OCI-M1 (cell line): ENCODE data around the gene DDI2.
"Not testable (repeated sequence)": the region's sequence is repeated elsewhere in the genome, so short reads cannot be mapped to it uniquely, and the experiment has no call there.

Source experiments
- DNase-seq: peaks from one replicate; lab custom pipeline; 2025; lab: John Stamatoyannopoulos, UW

DDI2 gene

DNA sequence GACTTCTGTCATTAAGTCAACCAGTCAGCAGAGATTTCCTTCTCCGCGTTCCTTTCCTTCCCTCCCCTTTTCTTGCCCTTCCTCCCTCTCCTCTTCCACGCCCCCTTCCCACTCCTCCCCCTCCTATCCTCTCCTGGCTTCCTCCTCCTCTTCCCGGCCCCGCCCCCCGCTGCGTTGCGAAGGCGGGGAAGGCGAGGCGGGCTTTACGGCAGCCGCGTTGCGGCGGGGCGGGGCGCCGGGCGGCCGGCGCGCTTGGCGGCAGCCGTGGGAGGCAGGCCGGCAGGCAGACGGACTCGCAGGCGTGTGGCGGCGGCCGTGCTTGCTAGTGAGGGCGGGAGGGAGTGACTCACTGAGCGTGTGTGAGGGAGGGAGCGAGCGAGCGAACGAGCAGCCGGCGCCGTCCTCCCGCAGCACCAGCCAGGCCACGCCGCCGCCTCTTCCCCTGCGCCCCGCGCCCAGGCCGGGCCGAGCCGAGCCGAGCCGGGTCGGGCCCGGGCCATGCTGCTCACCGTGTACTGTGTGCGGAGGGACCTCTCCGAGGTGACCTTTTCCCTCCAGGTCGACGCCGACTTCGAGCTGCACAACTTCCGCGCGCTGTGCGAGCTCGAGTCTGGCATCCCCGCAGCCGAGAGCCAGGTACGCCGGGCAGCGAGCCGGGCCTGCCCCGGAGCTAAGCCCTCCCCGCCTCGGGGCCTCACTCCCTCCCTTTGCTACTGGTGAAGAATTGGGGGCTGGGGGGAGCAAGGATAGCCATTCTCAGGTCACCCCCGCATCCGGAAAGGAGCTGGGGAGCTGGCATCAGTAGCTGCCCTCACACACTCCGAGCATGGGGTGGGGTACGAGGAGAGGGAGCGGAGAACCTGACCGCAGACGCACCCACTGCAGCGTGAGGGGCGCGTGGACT lies at the start of gene DDI2:
Gene DDI2 (plus strand): TSS at position 286 of the 904 bp plus-strand sequence. CDS start 213 bp downstream, at position 499.
- DNase-seq = peak; percentile 98

DNA sequence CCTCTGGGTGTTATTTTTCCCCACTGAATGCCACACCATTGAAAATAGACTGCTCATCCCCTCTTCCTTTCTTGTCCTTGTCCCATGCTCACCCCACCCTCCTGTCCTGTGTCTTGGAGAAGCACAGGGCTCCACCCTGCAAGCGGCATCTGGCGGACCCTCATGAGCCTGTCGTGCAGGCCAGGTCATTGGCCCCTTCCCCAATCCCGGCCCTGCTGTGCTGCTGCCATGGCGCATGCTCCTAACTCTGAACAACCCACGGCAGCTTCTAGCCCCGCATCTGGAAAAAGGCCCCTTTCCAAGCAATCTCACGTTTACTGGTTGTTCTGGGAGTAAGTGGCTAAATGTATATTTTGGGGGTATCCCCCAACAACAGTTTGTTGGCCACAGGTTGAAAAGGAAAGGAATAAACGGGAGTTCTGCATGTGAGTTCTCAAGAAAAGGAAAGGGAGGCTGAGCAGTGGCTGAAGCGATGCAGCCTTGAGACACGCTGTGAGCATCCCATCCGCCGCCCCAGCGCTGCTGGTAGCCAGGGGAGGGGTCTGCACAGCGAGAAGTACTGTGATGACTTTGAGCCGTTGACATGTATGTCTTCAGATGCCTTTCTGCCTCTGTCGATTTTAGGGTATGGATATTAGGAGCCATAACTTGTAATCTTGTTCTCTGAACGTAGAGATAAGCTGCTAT lies 48.7 kb upstream of the DDI2 start:
- no peak for DNase-seq

DNA sequence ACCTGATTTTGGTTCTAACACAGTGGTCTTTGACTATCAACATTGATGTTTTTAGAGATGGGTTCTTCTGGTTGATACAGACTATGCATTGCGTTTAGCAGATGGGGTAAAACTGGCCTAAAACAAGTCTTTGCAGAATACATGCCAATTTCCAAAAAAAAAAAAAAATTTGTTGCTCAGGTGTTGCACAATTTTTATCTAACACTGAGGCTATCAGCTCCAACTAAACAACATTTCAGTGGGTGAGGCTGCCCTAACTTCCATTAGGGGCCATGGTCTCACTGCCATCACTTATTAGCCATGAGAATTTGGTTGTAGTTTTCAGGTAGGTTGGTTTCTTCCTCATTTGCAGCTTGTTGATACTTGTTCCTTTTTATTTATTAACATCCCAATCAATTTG lies 46.4 kb upstream of the DDI2 start:
- no peak for DNase-seq

DNA sequence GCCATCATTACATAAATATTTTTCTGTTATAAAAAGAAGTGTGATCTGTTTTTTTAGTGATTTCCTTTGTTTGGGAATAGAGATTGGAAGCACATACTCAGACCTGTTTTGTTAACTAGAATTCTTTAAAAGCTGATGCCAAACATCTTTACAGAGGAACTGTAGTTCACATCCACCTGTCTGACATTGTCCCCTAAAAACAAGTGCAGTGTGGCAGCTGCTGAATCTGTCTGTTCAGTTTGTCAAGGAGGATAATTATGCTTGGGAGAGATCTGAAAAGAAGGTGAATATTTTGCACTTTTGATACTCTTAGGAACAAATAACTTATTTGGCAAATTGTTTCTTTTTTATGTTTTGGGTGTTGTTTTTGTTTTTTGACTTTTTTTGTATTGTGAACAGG lies 46.0 kb upstream of the DDI2 start:
- no peak for DNase-seq

DNA sequence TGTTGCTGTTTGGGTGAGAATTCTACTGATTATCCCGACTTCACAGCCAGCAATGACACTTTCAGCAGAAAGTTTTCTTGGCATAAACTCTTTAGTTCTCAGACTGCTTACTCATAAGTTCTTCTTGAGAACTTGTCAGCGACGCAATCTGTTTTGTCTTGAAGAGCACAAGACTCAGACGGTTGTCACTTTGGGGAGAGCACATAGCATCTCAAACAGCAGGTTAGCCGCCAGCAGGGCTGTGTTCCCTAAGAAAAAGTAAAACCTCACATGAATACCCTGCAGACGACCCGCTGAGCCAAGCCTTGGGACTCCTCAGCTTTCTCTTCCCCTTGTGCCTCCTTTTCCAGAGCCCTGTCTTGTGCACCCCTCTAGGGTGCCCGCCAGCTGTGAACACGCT lies 43.8 kb upstream of the DDI2 start:
- no peak for DNase-seq

DNA sequence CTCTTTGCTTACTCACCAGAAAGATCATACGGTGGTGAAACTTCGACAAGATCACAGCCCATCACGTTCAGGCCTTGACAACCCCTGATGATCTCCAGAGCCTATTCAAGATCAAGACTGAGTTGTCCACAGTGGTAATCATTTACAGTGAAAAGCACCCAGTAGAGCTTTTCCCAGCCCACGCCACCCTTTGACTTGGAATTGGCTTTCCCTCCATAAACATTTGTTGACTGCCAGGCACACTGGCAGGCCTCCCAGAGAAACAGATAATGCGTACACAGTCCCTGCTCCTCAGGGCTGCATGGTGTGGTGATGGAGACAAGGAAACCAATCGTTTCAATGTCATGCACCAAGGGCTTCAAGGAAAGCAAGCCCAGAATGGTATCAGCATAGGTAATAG lies 42.5 kb upstream of the DDI2 start:
- no peak for DNase-seq

DNA sequence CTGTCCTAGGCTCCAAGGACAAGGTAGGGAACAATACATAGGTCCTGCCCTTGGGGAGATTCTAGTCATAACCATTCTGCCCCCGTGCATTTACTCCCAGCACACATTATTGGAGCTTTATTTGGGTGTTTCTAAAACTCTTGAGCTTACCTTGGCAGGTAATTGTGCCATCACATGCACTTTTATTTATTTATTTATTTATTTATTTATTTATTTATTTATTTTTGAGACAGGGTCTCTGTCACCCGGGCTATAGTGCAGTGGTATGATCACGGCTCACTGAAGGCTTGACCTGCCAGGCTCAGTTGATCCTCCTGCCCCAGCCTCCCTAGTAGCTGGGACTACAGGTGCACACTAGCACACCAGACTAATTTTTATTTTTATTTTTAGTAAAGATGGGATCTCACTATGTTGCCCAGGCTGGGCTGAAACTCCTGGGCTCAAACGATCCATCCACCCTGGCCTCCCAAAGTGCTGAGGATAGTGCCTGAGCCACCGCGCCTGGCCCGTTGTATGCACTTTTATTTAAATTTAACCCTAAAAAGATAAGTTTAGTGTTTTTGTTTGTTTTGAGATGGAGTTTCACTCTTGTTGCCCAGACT lies 41.6 kb upstream of the DDI2 start:
- no peak for DNase-seq

DNA sequence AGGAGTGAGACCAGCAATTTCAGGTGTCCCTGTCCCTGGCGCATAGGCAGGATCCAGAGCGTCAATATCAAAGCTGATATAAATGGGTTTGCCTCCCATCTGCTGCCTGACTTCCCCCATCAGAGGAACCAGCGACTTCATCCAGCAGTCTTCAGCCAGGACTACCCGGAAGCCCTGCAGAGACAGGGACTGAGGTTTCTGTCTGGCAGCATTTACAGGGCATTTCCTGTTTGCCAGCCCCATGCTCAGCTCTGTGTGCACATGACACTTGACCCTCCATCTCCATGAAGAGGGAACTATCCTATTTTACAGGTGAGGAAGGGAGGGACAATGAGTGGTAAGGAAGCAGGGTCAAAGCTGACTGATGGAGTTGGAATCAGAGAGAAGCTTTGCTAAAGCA lies 39.6 kb upstream of the DDI2 start:
- DNase-seq = no peak

DNA sequence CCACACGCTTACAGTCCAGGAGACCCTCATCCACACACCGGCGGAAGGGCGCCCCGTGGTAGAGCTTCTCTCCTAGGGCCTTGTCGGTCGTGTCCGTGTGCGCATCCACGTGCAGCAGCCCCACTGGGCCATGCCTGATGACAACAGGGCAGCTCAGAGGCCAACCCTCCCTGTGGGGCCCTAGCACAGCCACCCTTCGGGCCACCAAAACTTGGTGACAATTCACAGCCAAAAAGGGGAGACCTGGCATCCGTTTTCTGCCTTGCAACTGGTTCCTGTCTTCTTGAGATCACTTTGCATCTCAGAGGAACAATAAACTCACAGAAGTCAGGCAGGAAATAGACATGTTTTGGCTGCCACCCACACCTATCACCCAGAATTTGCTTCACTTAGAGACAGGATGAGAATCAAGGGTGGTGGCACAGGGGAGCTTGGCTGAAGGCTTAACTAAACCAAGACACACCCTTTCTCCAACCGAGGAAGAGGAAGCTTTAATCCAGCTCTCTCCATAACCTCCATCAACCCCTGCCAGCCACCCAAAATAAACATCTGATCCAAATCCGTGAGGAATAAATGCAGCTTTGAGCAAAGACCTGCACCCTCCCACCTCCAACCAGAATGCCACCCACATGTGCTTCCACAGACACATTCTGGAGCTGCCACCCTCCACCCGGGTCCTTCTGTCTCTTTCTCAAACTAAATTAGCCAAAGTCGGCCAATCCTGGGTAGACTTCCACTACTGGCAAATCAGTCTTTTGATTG lies 38.2 kb upstream of the DDI2 start:
- no peak for DNase-seq

DNA sequence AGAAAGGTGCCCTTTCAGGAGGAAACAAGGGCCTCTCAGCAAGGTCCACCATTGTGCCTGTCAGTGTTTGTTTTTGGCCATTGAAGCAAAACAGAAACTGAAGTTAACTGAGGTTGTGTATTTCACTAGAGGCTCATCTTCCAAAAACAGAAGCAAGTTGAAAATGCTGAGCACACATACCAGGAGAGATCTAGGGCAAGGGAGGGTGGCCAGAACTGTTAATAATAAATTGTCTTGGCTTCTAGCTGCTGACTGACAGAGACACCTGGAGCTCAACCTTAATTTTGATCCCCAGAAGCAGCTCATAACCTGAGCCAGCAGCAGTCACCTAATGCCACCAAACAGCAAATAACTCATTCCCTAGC lies 37.6 kb upstream of the DDI2 start:
- no peak for DNase-seq

DNA sequence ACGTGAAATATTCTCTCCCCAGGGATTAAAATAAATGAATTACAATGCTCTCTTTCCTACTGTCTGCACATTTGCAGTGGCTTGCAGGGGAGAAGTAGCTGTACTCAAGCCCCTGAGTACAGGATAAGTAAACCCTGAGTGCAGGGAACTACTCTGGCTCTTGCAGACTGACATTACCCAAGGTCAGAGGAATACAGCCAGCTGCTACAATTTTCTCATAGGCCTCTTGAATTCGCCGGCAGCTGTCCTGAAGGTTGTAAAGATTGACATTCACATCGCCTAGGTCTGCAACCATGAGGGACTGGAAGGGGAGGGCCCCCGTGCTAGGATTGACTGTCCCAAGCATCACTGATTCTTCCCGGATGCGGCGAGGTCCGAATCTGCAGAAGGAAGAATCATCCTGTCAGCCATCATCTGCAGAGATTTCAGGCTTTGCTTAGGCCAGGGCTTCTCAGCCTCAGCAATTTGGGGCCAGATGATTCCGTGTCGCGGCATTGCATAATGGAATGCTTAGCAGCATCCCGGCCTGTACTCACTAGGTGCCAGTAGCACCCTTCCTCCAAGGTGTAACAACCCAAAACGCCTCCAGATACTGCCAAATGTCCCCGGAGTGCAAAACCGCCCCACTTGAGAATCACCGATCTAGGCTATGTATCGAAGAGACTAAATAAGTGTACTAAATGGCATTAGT lies 34.1 kb upstream of the DDI2 start:
- DNase-seq = no peak

DNA sequence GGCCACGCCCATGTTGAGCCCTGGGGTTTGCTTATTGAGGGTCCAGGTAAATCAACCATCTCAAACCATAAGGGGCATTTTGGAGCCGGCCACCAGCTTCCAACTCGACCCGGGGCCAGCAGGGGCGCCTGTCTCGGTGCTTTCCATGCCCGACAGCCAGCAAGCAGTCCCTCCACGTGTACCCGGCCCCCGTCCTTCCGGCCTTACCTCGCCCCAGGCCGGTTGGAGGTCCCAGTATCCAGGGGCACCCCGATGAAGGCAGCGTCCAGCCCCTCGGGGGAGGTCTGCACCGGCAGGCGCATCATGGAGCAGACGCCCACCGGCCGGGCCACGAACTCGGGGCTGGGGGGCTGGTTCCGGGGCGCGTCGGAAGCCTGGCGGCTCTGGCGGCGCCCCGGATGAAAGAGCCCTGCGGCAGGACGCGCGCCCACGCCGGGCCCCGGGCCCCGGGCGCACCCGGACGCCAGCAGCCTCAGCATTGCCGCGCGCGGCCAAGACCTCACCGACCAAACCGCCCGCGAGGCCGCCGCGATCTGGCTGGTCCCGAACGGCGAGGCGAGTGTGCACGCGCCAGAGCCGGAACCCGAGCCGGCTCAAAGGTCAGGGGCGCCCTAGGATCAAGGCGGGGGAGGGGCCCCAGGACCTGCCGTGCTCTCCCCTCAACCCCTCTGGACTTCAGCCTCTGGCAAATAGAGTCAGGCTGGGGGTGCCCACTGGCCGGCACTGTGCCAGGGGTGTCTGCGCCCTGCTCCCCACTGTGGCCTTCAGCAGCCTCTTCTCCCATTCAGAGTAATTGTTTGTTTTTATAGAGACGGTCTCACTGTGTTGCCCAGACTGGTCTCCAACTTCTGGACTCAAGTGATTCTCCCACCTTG lies 32.5 kb upstream of the DDI2 start, which contains the start of gene AGMAT:
Gene AGMAT (minus strand): TSS at position 563 of the 875 bp plus-strand sequence. CDS start 84 bp downstream, at position 479.
- peak; percentile 80 for DNase-seq

DNA sequence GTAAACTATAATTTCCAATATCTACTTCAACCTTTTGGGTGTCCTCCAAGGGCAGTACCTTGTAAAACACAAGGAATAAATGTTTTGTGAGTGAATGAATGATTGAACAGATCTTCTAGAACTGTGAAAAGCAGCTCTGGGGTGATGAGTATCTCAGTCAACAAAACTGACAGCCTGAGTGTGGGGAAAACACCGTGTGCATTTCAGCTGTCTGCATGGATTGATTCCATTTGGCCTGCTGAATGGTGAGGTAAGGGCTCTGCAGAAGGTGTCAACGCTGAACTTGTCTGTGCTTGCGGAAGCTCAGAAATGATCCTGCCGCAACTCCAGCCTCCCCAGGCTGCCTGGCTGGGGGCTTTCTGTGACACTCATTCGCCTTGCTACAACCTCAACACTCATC lies 25.0 kb upstream of the DDI2 start:
- DNase-seq = no peak

DNA sequence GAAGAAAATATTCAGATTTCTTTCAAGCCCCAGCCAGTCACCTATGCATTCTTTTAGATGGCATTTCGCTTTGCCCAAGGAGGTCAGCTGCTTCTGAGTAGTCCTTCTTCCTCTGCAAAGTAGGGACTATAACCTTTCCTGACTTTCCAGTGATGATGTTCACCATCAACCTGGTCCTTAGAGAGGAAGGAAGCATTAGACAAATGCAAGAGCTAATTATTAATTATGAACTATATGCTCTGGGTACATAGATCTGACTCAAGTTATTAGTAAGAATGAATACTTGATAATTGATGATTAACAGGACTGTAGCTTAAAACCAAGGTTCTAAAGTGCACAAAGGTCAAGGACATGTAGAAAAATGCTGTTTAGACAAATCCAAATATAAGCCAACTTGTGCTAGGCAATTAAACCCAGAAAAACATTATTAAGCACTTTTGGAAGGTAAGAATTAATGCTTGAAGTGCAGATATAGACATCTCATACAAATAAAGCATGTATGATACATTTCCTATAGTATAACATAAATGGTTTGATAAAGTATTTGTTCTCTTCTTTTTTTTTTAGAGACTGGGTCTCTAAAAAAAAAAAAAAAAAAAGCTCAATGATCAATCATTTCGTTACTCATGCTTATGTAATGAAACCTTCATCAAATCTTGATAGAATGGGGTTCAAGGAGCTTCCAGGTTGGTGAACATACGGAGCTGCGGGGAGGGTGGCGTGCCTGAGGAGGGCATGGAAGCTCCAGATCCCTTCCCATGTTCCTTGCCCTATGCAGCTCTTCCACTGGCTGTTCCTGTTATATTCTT lies 21.2 kb upstream of the DDI2 start:
- DNase-seq = no peak

DNA sequence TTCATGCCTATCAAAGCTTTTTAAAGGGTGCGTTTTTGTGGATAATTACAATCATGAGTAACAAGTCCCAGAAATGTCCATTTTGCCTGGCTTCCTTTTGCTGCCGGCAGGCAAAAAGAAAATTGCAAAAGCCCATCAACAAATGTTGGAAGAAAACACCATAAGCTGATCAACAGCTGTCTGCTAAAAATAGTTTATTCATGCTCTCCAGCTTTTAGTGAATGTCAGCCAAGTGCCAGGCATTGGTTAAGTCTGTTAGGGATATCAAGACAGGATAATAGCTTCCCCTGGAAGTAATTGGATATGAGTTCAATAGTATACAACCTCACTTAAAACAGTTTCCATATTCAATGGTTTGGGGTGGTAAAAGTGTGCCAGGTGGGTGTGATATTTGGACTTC lies 18.8 kb upstream of the DDI2 start:
- DNase-seq = no peak

DNA sequence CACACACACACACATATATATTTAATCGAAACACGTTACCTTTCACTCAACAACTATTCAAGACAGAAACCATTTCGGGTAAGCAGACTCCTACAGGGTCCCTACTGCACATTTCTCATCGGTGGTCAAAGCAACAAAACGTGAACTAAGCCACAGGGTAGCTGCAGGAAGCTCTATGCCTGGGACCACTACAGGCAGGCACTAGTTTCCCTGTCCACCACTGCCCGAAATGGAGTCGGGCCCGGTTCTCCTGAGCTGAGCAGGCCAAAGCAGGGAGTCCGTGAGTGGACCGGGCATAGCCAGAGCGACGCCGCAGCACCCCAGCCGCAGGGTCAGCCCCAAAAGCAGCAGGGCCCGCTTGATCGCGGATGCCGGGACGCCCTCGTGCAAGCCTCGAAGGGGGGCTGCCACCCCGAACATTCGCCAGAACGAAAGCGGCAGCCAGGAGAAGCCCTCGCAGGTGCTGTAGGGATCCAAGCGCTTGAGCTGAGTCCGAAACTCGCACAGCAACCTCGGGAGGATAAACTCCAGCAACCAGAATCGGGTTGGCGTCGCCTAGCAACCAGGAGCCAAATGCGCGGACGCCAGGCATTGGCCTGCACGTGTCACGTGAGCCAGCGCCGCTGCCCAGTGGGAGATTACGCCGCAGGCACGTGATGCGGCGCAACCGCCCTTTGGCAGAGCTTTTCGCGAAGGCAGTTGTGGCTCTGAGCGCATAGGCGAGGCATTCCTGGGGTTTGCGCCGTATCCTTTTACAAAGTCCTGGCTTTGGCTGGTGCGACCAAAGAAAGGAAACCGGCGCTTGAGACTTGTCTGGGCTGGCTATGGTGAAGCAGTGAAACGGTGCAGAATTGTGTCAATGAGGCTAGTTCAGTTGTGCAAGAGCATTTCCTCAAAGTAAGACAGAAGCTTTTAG lies 13.9 kb upstream of the DDI2 start:
- peak; percentile 98 for DNase-seq

DNA sequence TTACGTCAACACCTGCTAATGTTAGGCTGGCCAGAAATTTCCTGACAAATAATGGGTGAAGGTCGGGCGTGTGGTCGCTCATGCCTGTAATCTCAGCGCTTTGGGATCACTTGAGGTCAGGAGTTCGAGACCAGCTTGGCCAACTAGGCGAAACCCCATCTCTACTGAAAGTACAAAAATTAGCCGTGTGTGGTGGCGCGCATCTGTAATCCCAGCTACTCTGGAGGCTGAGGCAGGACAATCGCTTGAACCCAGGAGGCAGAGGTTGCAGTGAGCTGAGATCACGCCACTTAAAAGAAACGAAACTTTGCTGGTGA lies 13.3 kb upstream of the DDI2 start:
- not testable (repeated sequence) for DNase-seq

DNA sequence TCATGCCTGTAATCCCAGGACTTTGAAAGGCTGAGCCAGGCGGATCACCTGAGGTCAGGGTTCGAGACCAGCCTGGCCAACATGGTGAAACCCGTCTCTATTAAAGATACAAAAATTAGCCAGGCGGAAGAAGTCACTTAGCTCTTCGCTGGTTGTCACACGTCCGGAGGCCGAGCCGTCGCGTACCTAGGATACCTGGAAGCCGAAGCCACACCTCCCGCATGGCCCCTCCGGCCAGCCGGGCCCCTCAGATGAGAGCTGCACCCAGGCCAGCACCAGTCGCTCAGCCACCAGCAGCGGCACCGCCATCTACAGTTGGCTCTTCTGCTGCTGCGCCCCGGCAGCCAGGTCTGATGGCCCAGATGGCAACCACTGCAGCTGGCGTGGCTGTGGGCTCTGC lies 12.9 kb upstream of the DDI2 start:
- DNase-seq = not testable (repeated sequence)
